ENCODE measurements around the gene CFAP300. TPM values are rescaled to one million over a fixed set of nuclear protein-coding genes. Genes with fewer than 3 reads are reported as not detected.

CFAP300 gene
- total and polyA plus RNA-seq, 2 of the 8 experiments (the other 6 are each of a cell fraction or from before 2014, with no cell fraction given): 2.1 to 2.8 TPM

- no peak overlapping the region for H3K23ac ChIP-seq (ENCODE audit: insufficient read length)
- peak overlapping the region; percentile 73 to 99 (median 84) for H3K4me3 ChIP-seq (ENCODE audit: extremely low read depth in 1 of 4, insufficient read depth in 2 of 4, low read depth in 3 of 4, low read length in 4 of 4)
- H3K36me3 ChIP-seq (ENCODE audit: control insufficient read depth in 2 of 4, insufficient read depth in 4 of 4, low read length in 3 of 4): peaks cover 0 to 7% (median 0%) of the 10 kb centered on the region in 4 experiments; a peak in 1 of 8 replicates
- H4K91ac ChIP-seq (replicated peaks; ENCODE audit: insufficient read length, low read length): peak overlapping the region; percentile 93
- H3K9me3 ChIP-seq (ENCODE audit: insufficient read depth in 2 of 2, low read depth in 1 of 2, low read length in 1 of 2): no peaks in the 10 kb centered on the region
- FAIRE-seq (no peak), DNase-seq (ENCODE audit: low read depth in 1 of 2, low spot score in 2 of 2) (no peak)
- no peak overlapping the region for H3K14ac ChIP-seq (ENCODE audit: insufficient read length)
- no peak overlapping the region for H2AFZ ChIP-seq (ENCODE audit: low read length)
- H4K20me1 ChIP-seq (replicated peaks in 1 of 2; ENCODE audit: control insufficient read depth in 1 of 2, insufficient read depth in 2 of 2, low read length in 2 of 2): no peaks in the 10 kb centered on the region
- H3K23me2 ChIP-seq (ENCODE audit: low read depth, low read length): peaks cover 5% of the 10 kb centered on the region
- no peak overlapping the region for H2BK20ac ChIP-seq (ENCODE audit: low read length)
- no peak overlapping the region for H2AK5ac ChIP-seq (ENCODE audit: low read depth, low read length)
- H3K4me2 ChIP-seq (ENCODE audit: insufficient read depth in 1 of 2, low read depth in 2 of 2, low read length in 2 of 2): peak overlapping the region; percentile 74 to 85
- no peak overlapping the region for H2BK120ac ChIP-seq (replicated peaks; ENCODE audit: low read depth, low read length)
- H3K27me3 ChIP-seq (replicated peaks in 1 of 4; ENCODE audit: control insufficient read depth in 3 of 4, extremely low read depth in 1 of 4, insufficient read depth in 3 of 4, low read length in 3 of 4): no peaks in the 10 kb centered on the region
- H2BK12ac ChIP-seq (ENCODE audit: low read depth, low read length): no peak overlapping the region
- H3K4me1 ChIP-seq (replicated peaks in 1 of 4; ENCODE audit: control insufficient read depth in 3 of 4, insufficient read depth in 4 of 4, low read length in 3 of 4): peaks cover 0 to 14% (median 1%) of the 10 kb centered on the region in 4 experiments; a peak in 3 of 7 replicates
- peak overlapping the region; percentile 84; the same call in 1 of the 2 replicates for H3K18ac ChIP-seq (ENCODE audit: extremely low read depth, low read length)
- H3K4ac ChIP-seq (replicated peaks; ENCODE audit: insufficient read length, low read depth, low read length): no peak overlapping the region
- ChIA-PET POLR2A (ENCODE audit: partially characterized antibody) (interaction anchor here (0.6 to 1.7 kb wide), 12 partner anchors 8 to 638 kb away, joined by 3 to 7 read pairs (median 4); no protein-coding TSS in a partner anchor), CTCF (ENCODE audit: partially characterized antibody) (interaction anchor here (0.9 kb wide), 1 partner anchor 15 kb away, joined by 3 read pairs; no protein-coding TSS in a partner anchor)
- H4K8ac ChIP-seq (ENCODE audit: extremely low read depth, insufficient read depth, low read length): peak overlapping the region; percentile 98
- no peaks in the 10 kb centered on the region for H3K79me1 ChIP-seq (ENCODE audit: low read depth, low read length)
- no peak for TF ChIP-seq CREB1 (IDR thresholded peaks at IDR 0.05)
- peak; percentile 43 for TF ChIP-seq KDM4A (IDR thresholded peaks at IDR 0.05; ENCODE audit: low read depth, low read length, severe bottlenecking)
- TF ChIP-seq PHF8 (conservative IDR thresholded peaks at IDR 0.05; ENCODE audit: low read depth, low read length): peak; percentile 48; the same call in 1 of the 2 replicates
- peak overlapping the region; percentile 94 for H2BK5ac ChIP-seq (ENCODE audit: low read depth, low read length)
- peak overlapping the region; percentile 72 to 98 (median 96) for H3K9ac ChIP-seq (replicated peaks in 1 of 4; ENCODE audit: extremely low read depth in 1 of 4, low read depth in 3 of 4, low read length in 3 of 4)
- peak overlapping the region; percentile 96 for H3K56ac ChIP-seq (replicated peaks; ENCODE audit: insufficient read length, low read depth, low read length)
- peak overlapping the region; percentile 86 for H4K5ac ChIP-seq (ENCODE audit: insufficient read length, low read depth, low read length)
- WGBS, 2 experiments (ENCODE audit: extremely low coverage in 1 of 2, insufficient coverage in 1 of 2, insufficient read length in 1 of 2, insufficient replicate concordance in 2 of 2, low coverage in 1 of 2, low lambda C conversion rate in 2 of 2, missing lambda C conversion rate in 1 of 2): 2% methylated on average over 16 of the region's 31 CpGs; no CpG with 5 or more reads in 1 of the 2 experiments
- H2BK15ac ChIP-seq (ENCODE audit: low read length): no peak overlapping the region
- peak overlapping the region; percentile 97 for H3K27ac ChIP-seq (ENCODE audit: low read depth, low read length)
- H3K79me2 ChIP-seq (ENCODE audit: control insufficient read depth in 1 of 2, insufficient read depth in 2 of 2, low read length in 2 of 2): peaks cover 0 to 32% of the 10 kb centered on the region in 2 experiments; a peak in 3 of 4 replicates
These were observed 63.4 kb downstream of the CFAP300 start for GRCh38 chr11:102110761-102111010.

Data from H1 (cell line).